HEK293 (cell line): ENCODE measurements around the gene HARS1.

Experiments used
- ATF2 ChIP-seq: fragments of 450-650 bp; formaldehyde crosslinking; IDR thresholded peaks from 2 replicates; pipeline ENCODE4 v1.5.1; 2016; ENCODE audit warnings: missing biosample characterization, missing genetic modification characterization, low read depth
- CTCF ChIP-seq: fragments of 450-650 bp; formaldehyde crosslinking; IDR thresholded peaks from 2 replicates; pipeline ENCODE4 v1.5.1; 2016; ENCODE audit warnings: missing biosample characterization, missing genetic modification characterization
- PATZ1 ChIP-seq: fragments of 450-650 bp; formaldehyde crosslinking; IDR thresholded peaks from 2 replicates; pipeline ENCODE4 v1.5.1; 2016; ENCODE audit warnings: missing biosample characterization, missing genetic modification characterization
- TCF7L2 ChIP-seq: IDR thresholded peaks from 2 replicates; pipeline ENCODE4 v1.6.1; 2011; ENCODE audit warnings: low read depth, mild to moderate bottlenecking, inconsistent platforms, low read length, moderate library complexity, borderline replicate concordance
- ZBTB20 ChIP-seq: fragments of 450-650 bp; formaldehyde crosslinking; IDR thresholded peaks from 2 replicates; pipeline ENCODE4 v1.5.1; 2016; ENCODE audit warnings: missing biosample characterization, missing genetic modification characterization
- ZBTB21 ChIP-seq: fragments of 450-650 bp; formaldehyde crosslinking; IDR thresholded peaks from 2 replicates; pipeline ENCODE4 v1.5.1; 2017; ENCODE audit warnings: missing biosample characterization, missing genetic modification characterization
- ZFHX2 ChIP-seq: fragments of 450-650 bp; formaldehyde crosslinking; conservative IDR thresholded peaks from 2 replicates; pipeline ENCODE4 v1.5.1; 2016; ENCODE audit warnings: missing biosample characterization, missing genetic modification characterization
- ZNF274 ChIP-seq, 2 experiments: fragments of 200-500 bp in 1 of 2; fragments of 450-650 bp in 1 of 2; sonication (Bioruptor generic) in 1 of 2; formaldehyde crosslinking in 1 of 2; IDR thresholded peaks; 2 replicates each; pipeline versions ENCODE4 v1.5.1 to v1.6.1; 2014 to 2016; ENCODE audit warnings: borderline replicate concordance in 1 of 2, inconsistent platforms in 1 of 2, low read length in 1 of 2, missing biosample characterization in 1 of 2, missing genetic modification characterization in 1 of 2
- ZNF302 ChIP-seq: fragments of 450-650 bp; formaldehyde crosslinking; IDR thresholded peaks from 2 replicates; pipeline ENCODE4 v1.5.1; 2016; ENCODE audit warnings: missing biosample characterization, missing genetic modification characterization, low read depth
- TF ChIP-seq, protein P1 (sequence below): fragments of 450-650 bp; formaldehyde crosslinking; IDR thresholded peaks from 2 replicates; pipeline ENCODE4 v1.5.1; 2016; ENCODE audit warnings: missing biosample characterization, missing genetic modification characterization

GRCh38 chr5:140628711-140629110 is 62.5 kb downstream of the HARS1 start:
- no peak for TF ChIP-seq ZFHX2 (tag by site-specific recombination)
- no peak for TF ChIP-seq ATF2 (tag by site-specific recombination)
- TF ChIP-seq CTCF = no peak
- TF ChIP-seq TCF7L2 = no peak
- no peak for TF ChIP-seq PATZ1 (tag by site-specific recombination)
- TF ChIP-seq ZBTB20 (tag by site-specific recombination) = no peak
- TF ChIP-seq, protein P1, sequence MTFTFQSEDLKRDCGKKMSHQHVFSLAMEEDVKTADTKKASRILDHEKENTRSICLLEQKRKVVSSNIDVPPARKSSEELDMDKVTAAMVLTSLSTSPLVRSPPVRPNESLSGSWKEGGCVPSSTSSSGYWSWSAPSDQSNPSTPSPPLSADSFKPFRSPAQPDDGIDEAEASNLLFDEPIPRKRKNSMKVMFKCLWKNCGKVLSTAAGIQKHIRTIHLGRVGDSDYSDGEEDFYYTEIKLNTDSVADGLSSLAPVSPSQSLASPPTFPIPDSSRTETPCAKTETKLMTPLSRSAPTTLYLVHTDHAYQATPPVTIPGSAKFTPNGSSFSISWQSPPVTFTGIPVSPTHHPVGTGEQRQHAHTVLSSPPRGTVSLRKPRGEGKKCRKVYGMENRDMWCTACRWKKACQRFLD (tag by site-specific recombination) = no peak
- TF ChIP-seq ZBTB21 = no peak
- no peak for TF ChIP-seq ZNF274 (IDR thresholded peaks at IDR 0.05; ENCODE audit: low read length)
- no peak for TF ChIP-seq ZNF274 (tag by site-specific recombination; IDR thresholded peaks at IDR 0.05; ENCODE audit: borderline replicate concordance)
- TF ChIP-seq ZNF302 (tag by site-specific recombination) = no peak
